GM18505 (cell line): ENCODE measurements around the gene SPC24.
"Not testable (repeated sequence)": the region's sequence is repeated elsewhere in the genome, so short reads cannot be mapped to it uniquely, and the experiment has no call there.

Experiments used
- ATAC-seq: cut with Tn5 transposase; IDR thresholded peaks from one replicate; pipeline ENCODE4 v1.9.1; 2021; ENCODE audit not compliant: unreplicated experiment
- POLR2A ChIP-seq: IDR thresholded peaks from 4 replicates; pipeline ENCODE4 v1.6.1; 2011; ENCODE audit warnings: borderline replicate concordance; ENCODE audit not compliant: insufficient read depth, insufficient read length; ENCODE audit errors: extremely low read depth

Gene SPC24

DNA sequence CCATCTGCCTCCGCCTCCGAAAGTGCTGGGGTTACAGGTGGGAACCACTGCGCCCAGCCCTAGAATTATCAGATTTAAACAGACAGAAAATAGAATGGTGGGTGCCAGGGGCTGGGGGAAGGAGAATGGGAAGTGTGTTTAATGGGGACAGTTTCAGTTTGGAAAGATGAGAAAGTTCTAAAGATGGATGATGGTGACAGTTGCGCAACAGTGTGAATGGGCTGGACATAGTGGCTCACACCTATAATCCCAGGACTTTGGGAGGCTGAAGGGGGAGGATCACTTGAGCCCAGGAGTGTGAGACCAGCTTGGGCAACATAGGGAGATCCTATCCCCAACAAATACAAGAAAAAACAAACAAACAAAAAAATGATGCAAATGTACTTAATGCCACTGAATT lies 25.9 kb upstream of the SPC24 start:
- no peak for TF ChIP-seq POLR2A
- ATAC-seq: no peak

DNA sequence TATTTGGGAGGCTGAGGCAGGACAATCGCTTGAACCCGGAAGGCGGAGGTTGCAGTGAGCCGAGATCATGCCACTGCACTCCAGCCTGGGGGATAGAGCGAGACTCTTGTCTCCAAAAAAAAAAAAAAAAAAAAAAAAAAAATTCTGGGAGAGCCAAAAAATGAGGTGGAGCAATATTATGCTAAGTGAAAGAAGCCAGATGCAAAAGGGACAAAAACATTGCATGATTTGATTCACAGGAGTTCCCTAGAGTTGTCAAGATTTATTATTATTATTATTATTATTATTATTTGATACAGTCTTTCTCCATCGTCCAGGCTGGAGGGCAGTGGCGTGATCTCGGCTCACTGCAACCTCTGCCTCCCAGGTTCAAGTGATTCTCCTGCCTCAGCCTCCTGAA lies 25.4 kb upstream of the SPC24 start:
- not testable (repeated sequence) for ATAC-seq

GRCh38 chr19:11180346-11180745 lies 24.8 kb upstream of the SPC24 start:
- no peak for ATAC-seq
- TF ChIP-seq POLR2A: no peak

DNA sequence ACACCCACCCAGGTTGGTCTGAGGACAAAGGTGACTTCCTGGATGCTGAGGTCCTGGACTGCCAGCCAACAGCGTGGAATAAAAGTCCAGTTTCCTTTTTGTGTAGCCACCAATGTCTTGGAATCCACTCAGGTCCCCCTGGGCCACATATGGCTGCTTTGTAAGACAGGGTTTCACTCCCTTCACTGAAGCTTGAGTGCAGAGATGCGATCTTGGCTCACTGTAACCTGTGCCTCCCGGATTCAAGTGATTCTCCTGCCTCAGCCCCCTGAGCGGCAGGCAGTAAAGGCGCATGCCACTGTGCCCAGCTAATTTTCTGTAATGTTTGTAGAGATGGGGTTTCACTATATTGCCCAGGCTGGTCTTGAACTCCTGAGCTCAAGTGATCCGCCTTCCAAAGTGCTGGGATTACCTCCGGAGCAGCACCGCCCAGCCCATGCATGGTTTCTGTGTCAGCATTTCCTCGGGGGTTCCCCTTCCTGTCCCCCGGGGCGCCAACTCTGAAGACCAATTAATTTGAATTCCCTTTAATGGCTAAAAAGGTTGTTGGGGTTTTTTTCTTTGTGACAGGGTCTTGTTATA lies 24.2 kb upstream of the SPC24 start:
- no peak for ATAC-seq
- no peak for TF ChIP-seq POLR2A

- not testable (repeated sequence) for ATAC-seq
These were observed 23.5 kb upstream of the SPC24 start for GRCh38 chr19:11179145-11179465.

- TF ChIP-seq POLR2A: no peak
- no peak for ATAC-seq
These were observed 22.0 kb upstream of the SPC24 start for GRCh38 chr19:11177592-11177991.

GRCh38 chr19:11176466-11177193 lies 21.0 kb upstream of the SPC24 start:
- TF ChIP-seq POLR2A: no peak
- ATAC-seq: no peak

- ATAC-seq: no peak
- no peak for TF ChIP-seq POLR2A
These were observed 20.3 kb upstream of the SPC24 start for GRCh38 chr19:11175920-11176319.

- no peak for ATAC-seq
- no peak for TF ChIP-seq POLR2A
These were observed 18.8 kb upstream of the SPC24 start for GRCh38 chr19:11174336-11174735.

DNA sequence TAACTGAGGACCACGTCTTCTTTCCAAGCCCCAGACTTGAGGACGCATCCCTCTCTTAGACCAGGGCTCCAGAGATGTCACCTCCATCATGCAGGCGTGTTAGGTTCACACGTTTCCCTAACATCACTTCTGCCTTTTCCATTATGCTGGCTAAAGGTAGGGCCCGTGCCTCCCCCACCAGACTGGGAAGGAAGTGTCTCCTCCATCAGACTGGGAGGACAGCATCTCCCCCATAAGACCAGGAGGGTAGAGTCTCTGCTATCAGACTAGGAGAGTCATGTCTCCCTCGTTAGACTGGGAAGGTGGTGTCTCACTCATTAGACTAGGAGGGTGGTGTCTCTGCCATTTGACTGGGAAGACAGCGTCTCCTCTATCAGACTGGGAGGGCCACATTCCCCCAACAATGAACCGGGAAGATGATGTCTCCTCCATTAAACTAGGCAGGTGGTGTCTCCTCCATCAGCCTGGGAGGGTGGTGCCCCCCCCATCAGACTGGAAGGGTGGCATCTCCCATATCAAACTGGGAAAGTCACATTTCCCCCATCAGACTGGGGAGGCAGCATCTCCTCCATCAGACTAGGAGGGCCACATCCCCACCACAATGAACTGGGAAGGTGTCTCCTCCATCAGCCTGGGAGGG lies 18.1 kb upstream of the SPC24 start:
- ATAC-seq: no peak
- no peak for TF ChIP-seq POLR2A

DNA sequence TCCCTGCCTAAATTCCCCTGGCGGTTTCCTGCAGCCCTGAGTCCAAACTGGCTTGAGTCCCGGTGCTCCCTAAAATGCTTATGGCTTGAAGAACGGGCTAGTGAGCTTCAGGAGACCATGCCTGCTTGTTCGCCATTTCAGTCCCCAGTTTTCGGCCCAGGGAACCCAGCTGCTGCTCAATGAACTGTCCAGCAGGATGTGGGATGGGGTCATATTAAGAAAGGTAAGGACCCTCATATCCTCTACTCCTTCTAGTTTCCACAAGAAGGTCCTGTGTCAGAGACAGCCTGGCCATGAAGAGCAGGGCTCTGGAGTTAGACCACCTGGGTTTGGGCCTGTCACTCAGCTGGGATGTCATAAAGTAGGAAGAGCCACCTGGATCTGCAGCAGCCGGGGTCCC lies 17.0 kb upstream of the SPC24 start:
- no peak for ATAC-seq
- no peak for TF ChIP-seq POLR2A

GRCh38 chr19:11171144-11171543 lies 15.6 kb upstream of the SPC24 start:
- ATAC-seq: no peak
- TF ChIP-seq POLR2A: no peak

GRCh38 chr19:11169896-11170678 lies 14.5 kb upstream of the SPC24 start:
- no peak for TF ChIP-seq POLR2A
- no peak for ATAC-seq

DNA sequence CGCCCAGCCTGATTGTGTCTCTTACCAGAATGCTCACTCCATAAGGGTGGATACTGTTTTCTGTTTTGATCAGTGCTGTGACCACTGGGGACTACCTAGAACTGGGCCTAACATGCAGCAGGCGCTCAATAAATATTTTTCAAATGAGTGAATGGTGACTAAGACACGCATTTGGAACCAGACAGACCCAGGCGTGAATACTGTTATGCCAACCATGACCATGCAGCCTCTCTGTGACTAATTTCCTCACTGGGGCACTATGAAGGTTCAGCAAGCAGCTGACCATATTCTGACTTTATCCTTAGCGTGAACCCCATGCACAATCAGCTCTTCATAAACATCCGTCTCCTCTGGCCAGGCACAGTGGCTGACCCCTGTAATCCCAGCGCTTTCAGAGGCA lies 13.0 kb upstream of the SPC24 start:
- TF ChIP-seq POLR2A: no peak
- ATAC-seq: no peak
